Activated CD4-positive, alpha-beta memory T cell treated with anti-CD3 and anti-CD28 coated beads for 36 hours (primary cell): Measurements from ENCODE around the gene ERF. TPM values are rescaled to one million over a fixed set of nuclear protein-coding genes. Genes with fewer than 3 reads are reported as not detected.

ENCODE experiments used
- CTCF ChIA-PET: fragments of 350-600 bp; sonication (Branson Sonifier 250); formaldehyde crosslinking; loops from one replicate; lab custom pipeline; 2021; ENCODE audit warnings: antibody characterized with exemption, inconsistent platforms; lab: Charles Lee
- POLR2A ChIA-PET: fragments of 350-600 bp; sonication (Branson Sonifier 250); formaldehyde crosslinking; loops from one replicate; lab custom pipeline; 2021; ENCODE audit warnings: antibody characterized with exemption; lab: Charles Lee
- DNase-seq: peaks from one replicate; pipeline ENCODE4 v3.0.0-alpha.2; 2020
- H3K27ac Mint-ChIP-seq: one replicate; pipeline ENCODE4 v1.8.0; 2021; ENCODE audit warnings: mixed read lengths
- H3K27me3 Mint-ChIP-seq: one replicate; pipeline ENCODE4 v1.8.0; 2021; ENCODE audit warnings: mixed read lengths
- H3K36me3 Mint-ChIP-seq: one replicate; pipeline ENCODE4 v1.8.0; 2021; ENCODE audit warnings: mixed read lengths
- H3K4me1 Mint-ChIP-seq: one replicate; pipeline ENCODE4 v1.8.0; 2021; ENCODE audit warnings: low read depth, mixed read lengths
- H3K4me3 Mint-ChIP-seq: one replicate; pipeline ENCODE4 v1.8.0; 2021; ENCODE audit warnings: mild to moderate bottlenecking, mixed read lengths
- H3K9me3 Mint-ChIP-seq: one replicate; pipeline ENCODE4 v1.8.0; 2021; ENCODE audit warnings: mixed read lengths
- intact Hi-C: fragments of 100-400 bp; cut with micrococcal nuclease; formaldehyde crosslinking; loops from one replicate; pipeline ENCODE4 v1.15.1; 2023
- total RNA-seq, 2 experiments: library from RNA; stranded (reverse); gene quantifications; one replicate each; pipeline ENCODE4 v1.2.3, GENCODE V29; 2021

Gene ERF
- total RNA-seq, 2 experiments from 2014 or later, result 43.1 to 56.5 TPM

DNA sequence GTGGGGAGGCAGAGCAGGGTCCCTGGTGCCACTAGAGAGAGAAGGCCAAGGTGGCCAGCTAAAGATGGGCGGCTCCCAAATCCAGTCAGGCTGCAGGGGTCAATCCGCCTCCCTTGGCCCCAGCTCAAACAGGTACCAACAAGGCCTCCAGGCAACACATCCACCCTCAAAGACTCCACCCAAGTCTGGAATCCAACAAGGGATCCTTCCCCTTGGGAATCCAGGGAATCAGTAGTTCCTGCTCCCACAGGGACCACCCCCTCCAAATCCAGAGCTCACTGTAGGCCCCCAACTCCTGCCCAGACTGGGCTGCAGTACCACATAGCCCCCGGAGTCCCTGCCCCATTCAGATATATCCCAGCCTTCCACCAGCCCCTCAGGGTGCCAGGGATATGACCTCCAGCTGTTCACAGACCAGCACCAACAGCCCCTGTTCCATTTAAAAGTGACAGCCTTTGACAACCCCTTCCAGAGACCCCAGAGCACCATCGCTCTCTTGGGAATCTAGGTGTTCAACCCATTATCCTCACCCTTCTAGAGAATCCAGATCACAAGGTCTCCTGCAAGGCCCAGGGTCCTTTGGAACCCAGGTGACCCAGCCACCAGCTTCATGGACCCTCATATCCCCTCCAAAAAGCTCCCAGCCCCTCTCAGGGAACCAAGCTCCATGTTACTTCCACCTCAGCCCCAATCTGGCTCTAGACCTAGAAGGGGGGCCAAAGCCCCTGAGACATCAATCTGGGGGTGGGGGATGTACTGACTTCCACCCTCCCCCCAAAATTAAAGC, 3.2 kb downstream of the ERF start:
- no peaks in the 10 kb centered on the region for H3K27me3 Mint-ChIP-seq
- H3K36me3 Mint-ChIP-seq, result peaks cover 5% of the 10 kb centered on the region
- H3K27ac Mint-ChIP-seq, result peak overlapping the region; percentile 86
- intact Hi-C loops, result no loop called here
- H3K4me3 Mint-ChIP-seq, result peak overlapping the region; percentile 80
- no peak for DNase-seq
- no peaks in the 10 kb centered on the region for H3K9me3 Mint-ChIP-seq
- peaks cover 34% of the 10 kb centered on the region for H3K4me1 Mint-ChIP-seq
- POLR2A ChIA-PET, result interaction anchor here (0.6 to 1.6 kb wide), 6 partner anchors 9 to 32 kb away, joined by 3 to 8 read pairs (median 4); partner anchors contain the start of genes GSK3A and ZNF526
- CTCF ChIA-PET, result interaction anchor here (0.7 to 4.0 kb wide), 4 partner anchors 9 to 45 kb away, joined by 3 to 22 read pairs (median 3); partner anchors contain the start of gene GSK3A

DNA sequence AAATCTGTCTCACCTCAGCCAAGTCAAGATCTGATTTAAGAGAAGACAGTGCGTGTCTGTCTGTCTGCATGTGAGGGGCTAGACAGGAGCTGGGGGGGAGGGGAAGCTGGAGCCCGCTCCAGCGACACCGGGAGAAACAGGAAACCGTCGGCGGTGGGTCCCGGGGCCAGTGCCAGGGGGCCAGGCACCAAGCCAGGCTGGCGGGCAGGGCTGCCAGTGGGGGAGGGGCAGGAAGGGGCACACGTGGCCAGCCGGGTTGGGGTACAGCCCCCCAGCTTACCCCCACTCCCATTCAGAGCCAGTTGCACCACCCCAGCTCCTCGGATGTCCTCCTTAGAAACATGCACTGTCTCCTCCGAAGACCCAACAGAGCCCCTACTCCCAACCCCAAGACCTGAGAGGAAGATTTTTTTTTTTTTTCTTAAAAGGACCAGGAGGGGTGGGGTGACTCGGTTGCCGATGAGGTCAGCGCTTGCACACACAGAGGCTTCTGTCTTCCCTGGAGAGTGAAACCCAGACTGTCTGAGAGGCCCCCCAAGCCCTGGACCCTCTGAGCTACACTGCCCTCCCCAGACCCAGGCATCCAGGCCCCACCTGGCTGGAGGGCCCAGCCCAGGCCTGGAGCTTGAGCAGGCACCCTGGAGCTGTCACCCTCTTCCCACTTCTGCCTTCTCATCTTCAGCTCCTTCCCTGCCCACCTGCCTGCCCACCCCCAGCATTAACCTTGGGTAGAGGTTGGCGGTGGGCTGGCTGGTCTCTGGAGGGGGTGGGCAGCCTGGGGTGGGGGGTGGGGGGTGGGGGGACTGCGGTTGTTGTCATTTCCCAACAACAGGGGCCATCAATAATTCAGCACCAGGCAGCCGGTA, 4.0 kb downstream of the ERF start:
- H3K4me1 Mint-ChIP-seq, result peaks cover 34% of the 10 kb centered on the region
- ChIA-PET POLR2A (interaction anchor here (0.9 to 1.6 kb wide), 5 partner anchors 9 to 31 kb away, joined by 3 to 8 read pairs (median 4); partner anchors contain the start of genes GSK3A and ZNF526), CTCF (interaction anchor here (0.7 to 4.0 kb wide), 4 partner anchors 9 to 46 kb away, joined by 3 to 22 read pairs (median 3); partner anchors contain the start of gene GSK3A)
- DNase-seq, result peak; percentile 43
- no peaks in the 10 kb centered on the region for H3K9me3 Mint-ChIP-seq
- H3K27ac Mint-ChIP-seq, result peak overlapping the region; percentile 66
- H3K27me3 Mint-ChIP-seq, result no peaks in the 10 kb centered on the region
- intact Hi-C loops, result no loop called here
- no peak overlapping the region for H3K4me3 Mint-ChIP-seq
- H3K36me3 Mint-ChIP-seq, result peaks cover 5% of the 10 kb centered on the region

- intact Hi-C loops, result no loop called here
- H3K4me1 Mint-ChIP-seq, result peaks cover 36% of the 10 kb centered on the region
- H3K27me3 Mint-ChIP-seq, result no peaks in the 10 kb centered on the region
- POLR2A ChIA-PET, result interaction anchor here (0.6 to 1.4 kb wide), 2 partner anchors 29 to 31 kb away, joined by 3 to 4 read pairs; partner anchors contain the start of gene ZNF526
- DNase-seq, result no peak
- H3K4me3 Mint-ChIP-seq, result no peak overlapping the region
- H3K9me3 Mint-ChIP-seq, result no peaks in the 10 kb centered on the region
- H3K36me3 Mint-ChIP-seq, result peaks cover 5% of the 10 kb centered on the region
- CTCF ChIA-PET, result interaction anchor here (4.0 kb wide), 1 partner anchor 29 kb away, joined by 22 read pairs; no protein-coding TSS in a partner anchor
- H3K27ac Mint-ChIP-seq, result peak overlapping the region; percentile 66
Measured at GRCh38 chr19:42250183-42250665, 4.7 kb downstream of the ERF start.

DNA sequence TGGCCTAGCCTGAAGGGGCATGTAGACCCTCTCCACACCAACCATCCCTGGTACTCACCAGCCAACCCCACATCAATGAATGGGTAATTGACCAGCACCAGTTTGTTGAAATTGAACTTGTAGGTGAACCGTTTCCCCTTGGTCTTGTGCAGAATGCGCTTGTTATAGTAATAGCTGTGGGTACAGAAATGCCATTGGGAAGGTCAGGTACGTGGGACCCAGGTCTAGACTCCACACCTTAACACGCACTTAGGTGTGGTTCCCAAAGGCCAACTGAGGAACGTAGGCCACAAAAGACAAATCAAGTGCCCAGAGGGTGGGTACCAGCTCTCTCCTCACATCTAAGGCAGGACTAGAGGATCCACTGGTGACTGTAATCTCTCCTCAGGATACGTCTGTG, 5.2 kb downstream of the ERF start:
- Mint-ChIP-seq H3K4me1 (peaks cover 40% of the 10 kb centered on the region), H3K9me3 (no peaks in the 10 kb centered on the region), H3K36me3 (peaks cover 5% of the 10 kb centered on the region), H3K27ac (peak overlapping the region; percentile 51), H3K27me3 (no peaks in the 10 kb centered on the region), H3K4me3 (no peak overlapping the region)
- DNase-seq, result no peak
- ChIA-PET CTCF (interaction anchor here (4.0 kb wide), 1 partner anchor 30 kb away, joined by 22 read pairs; no protein-coding TSS in a partner anchor), POLR2A (interaction anchor here (0.6 kb wide), 1 partner anchor 29 kb away, joined by 3 read pairs; no protein-coding TSS in a partner anchor)
- intact Hi-C loops, result no loop called here

- ChIA-PET CTCF (interaction anchor here (4.0 kb wide), 1 partner anchor 30 kb away, joined by 22 read pairs; no protein-coding TSS in a partner anchor), POLR2A (no interaction called here)
- Mint-ChIP-seq H3K36me3 (peaks cover 6% of the 10 kb centered on the region), H3K9me3 (no peaks in the 10 kb centered on the region), H3K27ac (no peak overlapping the region), H3K27me3 (no peaks in the 10 kb centered on the region), H3K4me1 (peaks cover 41% of the 10 kb centered on the region), H3K4me3 (no peak overlapping the region)
- intact Hi-C loops, result no loop called here
- no peak for DNase-seq
Measured at GRCh38 chr19:42249149-42249750, 5.7 kb downstream of the ERF start.

- Mint-ChIP-seq H3K27me3 (no peaks in the 10 kb centered on the region), H3K27ac (no peak overlapping the region), H3K4me1 (peaks cover 41% of the 10 kb centered on the region), H3K36me3 (peaks cover 7% of the 10 kb centered on the region), H3K9me3 (no peaks in the 10 kb centered on the region), H3K4me3 (no peak overlapping the region)
- CTCF ChIA-PET, result interaction anchor here (4.0 to 8.8 kb wide), 2 partner anchors 29 to 31 kb away, joined by 22 to 107 read pairs; no protein-coding TSS in a partner anchor
- DNase-seq, result no peak
- POLR2A ChIA-PET, result no interaction called here
- intact Hi-C loops, result no loop called here
Measured at GRCh38 chr19:42248270-42249148, 6.4 kb downstream of the ERF start.

GRCh38 chr19:42247640-42248199, 7.2 kb downstream of the ERF start:
- H3K4me3 Mint-ChIP-seq, result no peak overlapping the region
- H3K27me3 Mint-ChIP-seq, result no peaks in the 10 kb centered on the region
- H3K36me3 Mint-ChIP-seq, result peaks cover 5% of the 10 kb centered on the region
- intact Hi-C loops, result no loop called here
- no peaks in the 10 kb centered on the region for H3K9me3 Mint-ChIP-seq
- POLR2A ChIA-PET, result interaction anchor here (1.2 to 1.7 kb wide), 3 partner anchors 18 to 31 kb away, joined by 3 to 7 read pairs (median 3); no protein-coding TSS in a partner anchor
- peaks cover 45% of the 10 kb centered on the region for H3K4me1 Mint-ChIP-seq
- no peak for DNase-seq
- CTCF ChIA-PET, result interaction anchor here (0.9 to 8.8 kb wide), 3 partner anchors 30 to 140 kb away, joined by 3 to 107 read pairs (median 5); no protein-coding TSS in a partner anchor
- no peak overlapping the region for H3K27ac Mint-ChIP-seq

DNA sequence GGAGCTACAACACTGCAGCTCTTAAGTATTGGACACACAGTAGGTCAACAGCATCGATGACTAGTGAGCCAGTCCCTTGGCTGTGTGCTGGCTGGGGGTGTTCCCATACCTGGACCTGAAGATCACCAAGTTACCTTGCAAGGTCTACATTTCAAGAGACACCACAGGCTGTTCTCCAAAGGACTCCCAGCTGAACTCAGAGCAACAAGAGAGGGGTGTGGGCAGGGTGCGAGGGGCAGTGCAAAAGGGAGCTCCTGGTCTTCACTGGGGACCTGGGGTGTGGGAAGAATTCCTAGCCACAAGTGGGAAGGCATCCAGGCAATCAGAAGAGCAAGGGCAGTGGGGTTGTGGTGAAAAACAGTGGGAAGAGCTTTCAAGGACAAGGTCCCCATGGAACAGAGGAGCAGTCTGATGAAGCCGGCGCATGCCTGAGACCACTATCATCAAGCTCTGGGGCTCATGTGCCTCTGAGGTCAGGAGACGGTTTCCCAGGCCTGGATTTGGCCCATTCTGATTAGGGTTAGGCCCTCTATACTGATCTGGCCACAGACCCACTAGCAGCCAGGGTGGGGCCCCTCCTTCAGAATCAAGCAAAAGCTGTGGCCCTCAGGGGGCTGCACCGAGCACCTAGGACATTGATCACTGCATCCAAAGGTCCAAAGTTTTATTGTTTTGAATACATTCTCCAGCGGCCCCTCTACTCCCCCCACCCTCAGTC, 7.8 kb downstream of the ERF start:
- Mint-ChIP-seq H3K27me3 (no peaks in the 10 kb centered on the region), H3K4me1 (peaks cover 40% of the 10 kb centered on the region), H3K4me3 (no peak overlapping the region), H3K36me3 (peaks cover 4% of the 10 kb centered on the region), H3K9me3 (no peaks in the 10 kb centered on the region), H3K27ac (peak overlapping the region; percentile 4)
- intact Hi-C loops, result no loop called here
- CTCF ChIA-PET, result interaction anchor here (0.9 to 8.8 kb wide), 4 partner anchors 30 to 139 kb away, joined by 3 to 107 read pairs (median 4); no protein-coding TSS in a partner anchor
- POLR2A ChIA-PET, result interaction anchor here (1.2 to 1.7 kb wide), 3 partner anchors 17 to 31 kb away, joined by 3 to 7 read pairs (median 3); no protein-coding TSS in a partner anchor
- no peak for DNase-seq

DNA sequence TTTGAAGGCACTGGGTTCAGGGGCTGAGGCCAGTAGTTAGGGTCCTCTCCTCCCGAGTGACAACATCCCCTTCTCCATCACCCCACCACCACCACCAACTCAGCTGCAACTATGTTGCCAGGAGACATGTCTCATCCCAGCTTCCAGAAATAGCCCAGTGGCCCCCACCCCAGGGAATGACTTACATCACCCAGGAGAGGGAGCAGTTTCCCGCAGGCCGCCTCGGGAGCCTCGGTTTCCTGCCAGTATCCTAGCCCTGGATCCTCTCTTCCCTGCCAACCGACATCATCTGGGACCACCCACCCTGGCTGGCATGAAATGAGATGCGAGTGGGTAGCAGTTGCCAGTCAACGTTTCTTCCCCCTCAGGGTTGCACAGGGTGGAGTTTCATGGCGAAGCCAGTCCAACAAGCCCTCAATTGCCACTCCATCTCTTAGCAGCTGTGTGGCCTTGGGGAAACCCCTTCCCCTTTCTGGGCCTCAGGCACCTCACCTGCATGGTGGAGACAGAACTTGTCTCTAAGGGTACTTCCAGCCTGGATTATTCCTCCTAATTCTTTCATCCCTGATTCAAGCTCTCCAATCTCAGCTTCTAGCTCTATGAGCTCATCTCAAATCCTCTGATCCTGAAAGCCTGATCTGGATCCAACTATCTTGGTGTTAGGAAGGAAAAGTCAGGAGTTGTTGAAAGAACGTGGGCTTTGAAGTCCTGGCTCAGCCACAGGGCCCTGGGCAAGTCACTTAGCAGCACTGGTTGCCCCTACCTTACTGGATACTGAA, 8.6 kb downstream of the ERF start:
- H3K27me3 Mint-ChIP-seq, result no peaks in the 10 kb centered on the region
- intact Hi-C loops, result no loop called here
- no peaks in the 10 kb centered on the region for H3K9me3 Mint-ChIP-seq
- CTCF ChIA-PET, result interaction anchor here (0.6 to 8.8 kb wide), 6 partner anchors 31 to 372 kb away, joined by 3 to 107 read pairs (median 4); no protein-coding TSS in a partner anchor
- POLR2A ChIA-PET, result interaction anchor here (1.1 to 1.7 kb wide), 4 partner anchors 16 to 32 kb away, joined by 3 to 7 read pairs (median 3); no protein-coding TSS in a partner anchor
- DNase-seq, result no peak
- H3K4me1 Mint-ChIP-seq, result peaks cover 36% of the 10 kb centered on the region
- H3K27ac Mint-ChIP-seq, result no peak overlapping the region
- H3K36me3 Mint-ChIP-seq, result peaks cover 2% of the 10 kb centered on the region
- no peak overlapping the region for H3K4me3 Mint-ChIP-seq
